Activated CD4-positive, alpha-beta memory T cell treated with anti-CD3 and anti-CD28 coated beads, Interleukin-2, amount 10 ng/mL, durations not matched to agents 7 days and 5 days (primary cell): ENCODE data around the gene CDIP1. TPM values are rescaled to one million over a fixed set of nuclear protein-coding genes. Genes with fewer than 3 reads are reported as not detected.
A peak's percentile ranks its signal among the peaks of the same experiment; 100 is the strongest.

ENCODE experiments used
- CTCF ChIA-PET: fragments of 350-600 bp; sonication (Branson Sonifier 250); formaldehyde crosslinking; loops from one replicate; lab custom pipeline; 2021; ENCODE audit warnings: antibody characterized with exemption, inconsistent platforms; lab: Charles Lee
- POLR2A ChIA-PET: fragments of 350-600 bp; sonication (Branson Sonifier 250); formaldehyde crosslinking; loops from one replicate; lab custom pipeline; 2021; ENCODE audit warnings: antibody characterized with exemption; lab: Charles Lee
- DNase-seq: peaks from one replicate; pipeline ENCODE4 v3.0.0-alpha.2; 2020
- H3K27ac Mint-ChIP-seq: one replicate; pipeline ENCODE4 v1.8.0; 2021; ENCODE audit warnings: mild to moderate bottlenecking, mixed read lengths
- H3K27me3 Mint-ChIP-seq: one replicate; pipeline ENCODE4 v1.8.0; 2021; ENCODE audit warnings: mixed read lengths
- H3K36me3 Mint-ChIP-seq: one replicate; pipeline ENCODE4 v1.8.0; 2021; ENCODE audit warnings: low read depth, mixed read lengths
- H3K4me1 Mint-ChIP-seq: one replicate; pipeline ENCODE4 v1.8.0; 2021; ENCODE audit warnings: mixed read lengths
- H3K4me3 Mint-ChIP-seq: one replicate; pipeline ENCODE4 v1.8.0; 2021; ENCODE audit warnings: mild to moderate bottlenecking, mixed read lengths
- H3K9me3 Mint-ChIP-seq: one replicate; pipeline ENCODE4 v1.8.0; 2021; ENCODE audit warnings: mixed read lengths
- total RNA-seq, 2 experiments: library from RNA; stranded (reverse); gene quantifications; one replicate each; pipeline ENCODE4 v1.2.3, GENCODE V29; 2021

CDIP1 gene
- total RNA-seq, 2 experiments from 2014 or later: 28.7 to 30.7 TPM

DNA sequence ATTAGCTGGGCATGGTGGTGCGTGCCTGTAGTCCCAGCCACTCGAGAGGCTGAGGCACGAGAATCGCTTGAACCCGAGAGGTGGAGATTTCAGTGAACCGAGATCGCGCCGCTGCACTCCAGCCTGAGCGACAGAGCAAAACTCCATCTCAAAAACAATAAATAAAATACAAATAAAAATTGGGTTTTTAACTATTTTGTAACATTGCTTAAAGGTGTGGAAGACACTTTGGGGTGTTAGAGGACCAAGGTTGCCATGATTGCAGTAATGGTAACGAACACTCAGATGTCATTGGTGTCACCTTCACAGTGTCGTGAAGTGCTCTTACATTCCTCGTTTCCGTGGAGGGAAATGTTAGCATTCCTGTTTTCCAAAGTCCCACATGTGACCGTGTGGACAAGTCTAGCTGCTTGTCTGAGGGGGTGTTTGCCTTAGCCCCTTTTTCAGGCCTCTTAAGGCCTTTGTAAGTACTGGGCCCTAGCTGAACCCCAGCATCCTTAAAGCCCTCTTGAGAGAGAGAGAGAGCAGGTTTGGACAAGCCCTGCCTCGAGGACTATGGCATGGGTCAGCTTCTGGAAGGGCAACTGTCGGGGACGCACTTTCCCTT is 26.2 kb upstream of the CDIP1 start:
- peaks cover 5% of the 10 kb centered on the region for H3K27me3 Mint-ChIP-seq
- H3K27ac Mint-ChIP-seq: no peak overlapping the region
- ChIA-PET CTCF (interaction anchor here (0.6 to 0.8 kb wide), 3 partner anchors 16 to 26 kb away, joined by 3 to 5 read pairs (median 3); partner anchors contain the start of gene CDIP1), POLR2A (no interaction called here)
- H3K36me3 Mint-ChIP-seq: no peaks in the 10 kb centered on the region
- no peak for DNase-seq
- no peak overlapping the region for H3K4me3 Mint-ChIP-seq
- H3K4me1 Mint-ChIP-seq: peaks cover 13% of the 10 kb centered on the region
- H3K9me3 Mint-ChIP-seq: no peaks in the 10 kb centered on the region

DNA sequence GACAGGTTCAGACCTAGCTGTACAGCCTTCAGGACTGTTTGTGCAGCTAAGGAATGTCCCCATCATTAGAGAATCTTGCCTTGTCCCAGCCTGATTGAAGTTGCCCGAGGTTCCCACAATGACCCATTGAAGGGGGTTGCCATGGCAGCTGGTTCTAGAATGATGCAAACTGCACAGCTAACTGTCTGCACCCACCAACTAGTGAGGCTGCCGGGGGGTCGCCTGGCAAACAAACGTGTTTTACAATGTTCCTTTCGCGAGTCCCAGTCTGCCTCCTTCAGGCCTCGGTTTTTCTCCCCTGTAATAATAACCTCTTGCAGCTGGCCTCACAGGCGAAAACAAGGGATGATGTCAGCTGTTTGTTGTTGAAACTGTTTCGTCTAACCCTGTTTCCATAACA is 23.0 kb upstream of the CDIP1 start:
- H3K4me3 Mint-ChIP-seq: no peak overlapping the region
- H3K4me1 Mint-ChIP-seq: peaks cover 8% of the 10 kb centered on the region
- no peak overlapping the region for H3K27ac Mint-ChIP-seq
- DNase-seq: no peak
- peaks cover 8% of the 10 kb centered on the region for H3K27me3 Mint-ChIP-seq
- ChIA-PET POLR2A (no interaction called here), CTCF (interaction anchor here (0.7 kb wide), 1 partner anchor 9 kb away, joined by 3 read pairs; no protein-coding TSS in a partner anchor)
- H3K36me3 Mint-ChIP-seq: no peaks in the 10 kb centered on the region
- no peaks in the 10 kb centered on the region for H3K9me3 Mint-ChIP-seq

DNA sequence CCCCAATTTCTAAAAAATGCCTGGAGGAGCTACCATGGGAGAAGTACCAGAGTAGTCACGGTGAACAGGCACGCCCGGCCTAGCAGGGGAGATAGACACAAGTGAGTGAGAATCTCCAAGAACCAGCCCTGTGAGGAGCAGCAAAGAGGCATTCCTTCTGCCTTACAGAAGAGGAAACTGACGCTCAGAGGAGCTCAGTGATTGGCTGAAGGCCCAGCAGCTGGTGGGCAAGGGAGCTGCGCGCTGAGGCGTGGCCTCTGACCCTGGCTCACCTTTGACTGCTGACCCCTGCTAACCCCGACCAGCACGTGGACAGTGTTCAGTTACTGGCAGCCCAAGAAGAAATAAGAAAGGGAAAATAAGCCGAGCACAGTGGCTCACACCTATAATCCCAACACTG is 19.4 kb upstream of the CDIP1 start:
- no peaks in the 10 kb centered on the region for H3K4me1 Mint-ChIP-seq
- H3K27ac Mint-ChIP-seq: no peak overlapping the region
- H3K27me3 Mint-ChIP-seq: peaks cover 3% of the 10 kb centered on the region
- ChIA-PET CTCF (no interaction called here), POLR2A (no interaction called here)
- no peaks in the 10 kb centered on the region for H3K9me3 Mint-ChIP-seq
- no peaks in the 10 kb centered on the region for H3K36me3 Mint-ChIP-seq
- H3K4me3 Mint-ChIP-seq: no peak overlapping the region
- DNase-seq: no peak

DNA sequence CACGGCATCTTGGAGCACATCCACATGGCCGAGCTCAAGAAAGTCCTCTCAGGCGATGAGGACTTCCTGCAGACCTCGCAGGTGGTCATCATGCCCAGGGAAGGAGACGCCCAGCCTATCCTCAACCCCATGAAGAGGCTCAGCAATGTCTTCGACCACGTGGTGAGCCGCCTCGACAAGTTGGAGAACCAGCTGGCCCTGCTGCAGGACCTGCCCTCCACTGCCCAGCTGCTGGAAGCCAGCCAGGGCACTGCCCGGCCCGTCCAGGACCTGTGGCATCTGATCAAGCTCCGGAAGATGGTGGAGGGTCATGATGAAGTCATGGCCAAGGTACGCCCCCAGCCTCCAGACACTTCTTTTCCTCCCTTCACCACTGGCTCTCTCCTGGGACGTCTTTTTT is 18.0 kb upstream of the CDIP1 start:
- Mint-ChIP-seq H3K9me3 (no peaks in the 10 kb centered on the region), H3K27me3 (peaks cover 6% of the 10 kb centered on the region), H3K27ac (no peak overlapping the region), H3K36me3 (no peaks in the 10 kb centered on the region), H3K4me1 (no peaks in the 10 kb centered on the region), H3K4me3 (no peak overlapping the region)
- no peak for DNase-seq
- POLR2A ChIA-PET: interaction anchor here (2.9 kb wide), 1 partner anchor 51 kb away, joined by 8 read pairs; no protein-coding TSS in a partner anchor
- CTCF ChIA-PET: no interaction called here

DNA sequence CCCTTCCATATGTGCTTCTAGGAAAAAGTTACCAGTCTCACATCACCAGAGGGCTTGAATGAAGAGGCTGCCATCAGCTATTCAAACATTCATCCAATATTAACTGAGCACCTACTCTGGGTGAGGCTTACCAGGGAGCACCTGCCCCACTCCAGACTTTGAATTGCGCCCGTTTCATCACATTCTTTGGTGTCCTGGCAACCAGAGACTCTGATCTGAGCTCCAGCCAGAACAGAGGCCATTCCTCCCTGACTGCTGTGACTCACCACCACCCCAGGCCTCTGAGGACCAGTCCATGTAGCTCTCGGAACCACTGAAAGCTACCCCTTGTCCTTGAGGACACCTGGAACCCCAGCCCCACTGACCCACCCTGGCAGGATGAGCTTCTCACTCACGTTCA is 17.5 kb upstream of the CDIP1 start, which contains the start of gene C16orf96:
Gene C16orf96 (plus strand): TSS at position 229 of the 400 bp plus-strand sequence. CDS start 150 bp downstream, at position 379.
- ChIA-PET CTCF (interaction anchor here (0.7 to 0.9 kb wide), 2 partner anchors 51 to 302 kb away, joined by 3 to 5 read pairs; no protein-coding TSS in a partner anchor), POLR2A (interaction anchor here (2.9 kb wide), 1 partner anchor 50 kb away, joined by 8 read pairs; no protein-coding TSS in a partner anchor)
- H3K27me3 Mint-ChIP-seq: peaks cover 6% of the 10 kb centered on the region
- H3K9me3 Mint-ChIP-seq: no peaks in the 10 kb centered on the region
- no peaks in the 10 kb centered on the region for H3K4me1 Mint-ChIP-seq
- DNase-seq: no peak
- no peak within 1 kb of the TSS for H3K27ac Mint-ChIP-seq
- no peaks in the 10 kb centered on the region for H3K36me3 Mint-ChIP-seq
- no peak within 1 kb of the TSS for H3K4me3 Mint-ChIP-seq

DNA sequence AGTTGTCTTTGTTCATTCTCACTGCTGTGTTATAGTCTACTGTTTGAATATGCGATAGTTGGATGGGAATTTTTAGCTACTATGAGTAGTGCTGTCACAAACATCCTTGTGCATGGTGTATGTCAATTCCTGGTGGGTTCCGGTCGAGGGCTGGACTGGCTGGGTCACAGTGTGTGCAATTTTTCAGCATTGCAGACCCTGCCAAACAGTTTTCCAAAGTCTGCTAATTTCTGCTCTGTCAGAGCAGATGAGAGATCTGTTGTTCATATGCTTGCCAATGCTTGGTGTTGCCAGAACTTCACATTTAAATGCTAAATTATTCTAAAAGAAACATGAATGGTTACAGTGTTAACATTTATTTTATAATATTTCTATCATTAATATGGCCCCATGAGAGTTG is 14.0 kb upstream of the CDIP1 start:
- ChIA-PET POLR2A (no interaction called here), CTCF (interaction anchor here (0.7 to 1.5 kb wide), 4 partner anchors 9 to 369 kb away, joined by 3 to 6 read pairs (median 3); partner anchors contain the start of gene CDIP1)
- H3K27ac Mint-ChIP-seq: no peak overlapping the region
- H3K36me3 Mint-ChIP-seq: no peaks in the 10 kb centered on the region
- no peaks in the 10 kb centered on the region for H3K9me3 Mint-ChIP-seq
- peaks cover 4% of the 10 kb centered on the region for H3K4me1 Mint-ChIP-seq
- DNase-seq: no peak
- H3K4me3 Mint-ChIP-seq: no peak overlapping the region
- H3K27me3 Mint-ChIP-seq: peaks cover 8% of the 10 kb centered on the region

DNA sequence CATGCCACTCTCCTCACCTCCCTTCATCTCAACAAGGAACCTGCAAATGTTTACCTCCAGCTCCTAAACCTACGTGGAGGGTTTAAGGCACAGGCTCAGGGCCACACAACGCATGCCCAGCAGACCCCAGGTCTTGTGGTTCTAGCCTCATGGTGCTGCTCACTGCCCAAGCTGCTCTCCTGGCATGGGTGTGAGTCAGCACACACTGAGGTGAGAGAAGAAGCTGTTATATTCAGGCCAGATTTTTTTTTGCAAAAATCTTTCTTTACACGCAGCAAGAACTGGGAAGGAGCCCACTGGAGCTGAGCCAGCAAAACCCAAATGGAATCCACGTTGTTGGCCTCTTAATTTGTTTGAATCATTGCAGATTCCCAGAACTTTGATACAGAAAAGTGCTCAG is 12.0 kb upstream of the CDIP1 start:
- H3K36me3 Mint-ChIP-seq: no peaks in the 10 kb centered on the region
- H3K9me3 Mint-ChIP-seq: no peaks in the 10 kb centered on the region
- H3K4me1 Mint-ChIP-seq: peaks cover 4% of the 10 kb centered on the region
- H3K27ac Mint-ChIP-seq: no peak overlapping the region
- CTCF ChIA-PET: interaction anchor here (0.9 to 7.4 kb wide), 6 partner anchors 11 to 72 kb away, joined by 3 to 126 read pairs (median 3); partner anchors contain the start of gene CDIP1
- H3K27me3 Mint-ChIP-seq: peaks cover 5% of the 10 kb centered on the region
- POLR2A ChIA-PET: interaction anchor here (1.0 to 1.3 kb wide), 2 partner anchors 45 to 75 kb away, joined by 4 read pairs; partner anchors contain the start of gene HMOX2
- DNase-seq: no peak
- H3K4me3 Mint-ChIP-seq: no peak overlapping the region

DNA sequence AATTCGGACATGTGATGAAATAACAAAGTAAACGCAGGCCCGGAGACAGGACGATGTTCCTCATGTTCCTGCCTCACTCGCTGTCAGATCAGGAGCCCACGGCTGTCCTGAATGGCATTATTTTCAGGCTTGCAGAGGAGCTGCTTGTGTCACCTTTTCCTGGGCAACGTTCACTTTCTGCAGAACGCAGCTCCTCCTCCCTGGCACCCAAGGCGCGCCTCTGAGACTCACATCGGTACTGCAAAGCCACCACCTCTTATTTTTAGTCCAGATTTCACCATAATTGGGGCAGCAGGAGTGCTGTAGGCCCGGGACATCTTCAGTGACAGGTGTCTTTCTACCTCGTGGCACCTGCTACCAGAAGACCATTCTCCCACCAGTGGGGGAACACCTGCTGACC is 9.6 kb upstream of the CDIP1 start:
- ChIA-PET POLR2A (interaction anchor here (2.6 kb wide), 1 partner anchor 42 kb away, joined by 16 read pairs; no protein-coding TSS in a partner anchor), CTCF (interaction anchor here (0.7 to 7.4 kb wide), 30 partner anchors 9 to 239 kb away, joined by 3 to 126 read pairs (median 4); partner anchors contain the start of genes CDIP1, CORO7, DNAAF8 and HMOX2)
- Mint-ChIP-seq H3K9me3 (no peaks in the 10 kb centered on the region), H3K27ac (no peak overlapping the region), H3K4me3 (no peak overlapping the region), H3K36me3 (no peaks in the 10 kb centered on the region), H3K4me1 (peaks cover 4% of the 10 kb centered on the region), H3K27me3 (peaks cover 5% of the 10 kb centered on the region)
- DNase-seq: no peak

DNA sequence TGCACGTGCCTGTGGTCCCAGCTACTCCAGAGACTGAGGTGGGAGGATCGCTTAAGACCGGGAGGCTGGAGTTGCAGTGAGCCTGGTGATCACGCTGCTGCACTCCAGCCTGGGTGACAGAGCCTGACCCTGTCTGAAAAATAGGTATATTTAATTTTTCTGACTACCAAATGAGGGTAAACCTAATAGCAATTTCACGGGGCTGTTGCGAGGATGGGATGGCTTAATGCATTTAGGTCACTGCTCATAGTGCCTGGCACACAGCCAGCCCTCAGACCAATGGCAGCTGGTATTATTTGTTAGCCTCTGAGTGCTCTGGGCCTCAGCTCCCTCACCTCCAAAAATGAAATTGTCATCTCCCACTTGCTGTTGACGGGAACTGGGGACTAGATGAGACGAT is 5.9 kb upstream of the CDIP1 start:
- ChIA-PET POLR2A (no interaction called here), CTCF (interaction anchor here (7.4 kb wide), 1 partner anchor 37 kb away, joined by 126 read pairs; no protein-coding TSS in a partner anchor)
- Mint-ChIP-seq H3K9me3 (peaks cover 7% of the 10 kb centered on the region), H3K27ac (no peak overlapping the region), H3K36me3 (peaks cover 7% of the 10 kb centered on the region), H3K27me3 (peaks cover 1% of the 10 kb centered on the region), H3K4me3 (no peak overlapping the region), H3K4me1 (peaks cover 4% of the 10 kb centered on the region)
- no peak for DNase-seq

DNA sequence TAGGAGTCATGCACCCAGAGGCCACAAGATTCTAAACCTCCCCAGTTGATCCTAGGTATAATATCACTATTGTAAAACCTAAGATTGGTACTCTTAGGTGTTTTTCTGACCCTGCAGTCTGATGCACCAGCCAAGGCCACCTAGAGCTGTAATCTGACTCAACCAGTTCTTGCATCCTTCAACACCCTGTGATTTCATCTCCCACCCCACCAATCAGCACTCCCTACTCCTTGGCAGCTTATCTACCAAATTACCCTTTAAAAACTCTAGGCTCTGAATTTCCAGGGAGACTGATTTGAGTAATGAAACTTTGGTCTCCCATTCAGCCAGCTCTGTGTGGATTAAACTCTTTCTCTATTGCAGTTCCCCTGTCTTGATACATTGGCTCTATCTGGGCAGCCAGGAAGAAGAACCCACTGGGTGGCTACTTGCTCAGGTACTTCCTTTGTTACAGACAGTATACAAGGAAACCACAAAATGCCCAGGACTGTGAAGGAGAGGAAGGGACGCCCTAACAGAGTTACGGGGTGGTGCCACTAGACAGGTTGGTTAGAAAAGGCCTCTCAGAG is 1.2 kb upstream of the CDIP1 start:
- no peak for DNase-seq
- Mint-ChIP-seq H3K4me3 (no peak overlapping the region), H3K36me3 (peaks cover 13% of the 10 kb centered on the region), H3K4me1 (peaks cover 33% of the 10 kb centered on the region), H3K9me3 (peaks cover 11% of the 10 kb centered on the region), H3K27ac (no peak overlapping the region), H3K27me3 (peaks cover 1% of the 10 kb centered on the region)
- ChIA-PET CTCF (interaction anchor here (0.7 to 2.2 kb wide), 5 partner anchors 9 to 232 kb away, joined by 3 to 24 read pairs (median 4); no protein-coding TSS in a partner anchor), POLR2A (interaction anchor here (1.1 to 2.6 kb wide), 4 partner anchors 9 to 34 kb away, joined by 3 to 16 read pairs (median 6); no protein-coding TSS in a partner anchor)

DNA sequence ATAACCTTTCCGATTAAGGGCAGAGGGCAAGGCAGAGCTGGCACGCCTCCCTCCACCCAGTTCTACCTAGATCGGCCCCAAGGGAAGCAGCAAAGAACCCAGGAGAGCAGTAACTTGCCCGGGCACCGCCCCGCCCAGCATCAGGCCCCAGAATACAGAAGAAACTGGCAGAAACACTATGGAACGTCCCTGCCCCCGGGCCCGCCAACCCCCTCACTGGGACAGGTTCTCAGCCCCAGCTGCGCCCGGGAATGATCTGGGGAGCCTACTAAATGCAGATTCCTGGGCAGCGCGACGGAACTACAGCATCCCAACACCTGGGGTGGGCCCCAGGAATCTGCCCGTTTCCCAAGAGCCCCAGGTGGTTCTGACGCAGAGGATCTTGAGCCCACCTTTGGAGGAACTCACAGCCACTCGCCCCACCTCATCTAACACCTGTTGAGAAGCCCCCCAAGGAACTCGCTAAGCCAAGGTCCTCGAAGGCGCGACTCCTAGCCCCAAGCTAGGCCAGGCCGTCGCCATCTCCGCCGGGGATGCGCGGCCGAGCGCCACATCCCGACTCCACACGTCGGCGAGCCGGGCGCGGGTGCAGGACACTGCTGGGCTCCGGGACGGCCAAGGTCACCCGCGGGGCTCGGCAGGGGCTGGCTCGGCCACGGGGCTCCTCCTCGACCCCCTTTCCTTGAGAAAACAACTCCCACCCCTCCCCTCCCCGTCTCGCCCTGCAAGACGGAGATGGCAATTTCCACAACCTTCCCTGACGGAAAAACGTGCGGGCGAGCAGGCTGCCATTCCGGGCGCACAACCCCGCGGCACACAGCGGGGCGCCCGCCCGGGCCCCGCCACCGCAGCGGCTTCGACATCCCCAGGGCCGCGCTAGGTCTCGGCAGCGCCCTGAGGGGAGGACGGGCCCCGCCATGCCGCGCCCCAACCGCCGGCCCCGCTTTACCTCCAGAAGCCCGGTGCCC is 913 bp downstream of the CDIP1 start:
- peaks cover 34% of the 10 kb centered on the region for H3K4me1 Mint-ChIP-seq
- POLR2A ChIA-PET: interaction anchor here (0.5 to 2.6 kb wide), 10 partner anchors 8 to 197 kb away, joined by 3 to 16 read pairs (median 4); partner anchors contain the start of genes DNAAF8, HMOX2 and NMRAL1
- H3K4me3 Mint-ChIP-seq: peak overlapping the region; percentile 52
- peak; percentile 25 for DNase-seq
- peaks cover 1% of the 10 kb centered on the region for H3K27me3 Mint-ChIP-seq
- peaks cover 11% of the 10 kb centered on the region for H3K9me3 Mint-ChIP-seq
- CTCF ChIA-PET: interaction anchor here (0.6 to 2.4 kb wide), 10 partner anchors 11 to 654 kb away, joined by 3 to 24 read pairs (median 4); partner anchors contain the start of genes HMOX2 and MGRN1
- peaks cover 13% of the 10 kb centered on the region for H3K36me3 Mint-ChIP-seq
- no peak overlapping the region for H3K27ac Mint-ChIP-seq
